T-helper 2 cell (primary cell): ENCODE results near the gene DDX27.
"Not testable (repeated sequence)": the region's sequence is repeated elsewhere in the genome, so short reads cannot be mapped to it uniquely, and the experiment has no call there.

Experiments
- DNase-seq, 5 experiments: peaks; one replicate each; pipeline versions ENCODE4 v3.0.0 to v3.0.0-alpha.2; 2012 to 2022
- total RNA-seq, 2 donors: gene quantifications; one replicate each; lab custom pipeline; 2026; lab: John Stamatoyannopoulos, UW

Gene DDX27, protein sequence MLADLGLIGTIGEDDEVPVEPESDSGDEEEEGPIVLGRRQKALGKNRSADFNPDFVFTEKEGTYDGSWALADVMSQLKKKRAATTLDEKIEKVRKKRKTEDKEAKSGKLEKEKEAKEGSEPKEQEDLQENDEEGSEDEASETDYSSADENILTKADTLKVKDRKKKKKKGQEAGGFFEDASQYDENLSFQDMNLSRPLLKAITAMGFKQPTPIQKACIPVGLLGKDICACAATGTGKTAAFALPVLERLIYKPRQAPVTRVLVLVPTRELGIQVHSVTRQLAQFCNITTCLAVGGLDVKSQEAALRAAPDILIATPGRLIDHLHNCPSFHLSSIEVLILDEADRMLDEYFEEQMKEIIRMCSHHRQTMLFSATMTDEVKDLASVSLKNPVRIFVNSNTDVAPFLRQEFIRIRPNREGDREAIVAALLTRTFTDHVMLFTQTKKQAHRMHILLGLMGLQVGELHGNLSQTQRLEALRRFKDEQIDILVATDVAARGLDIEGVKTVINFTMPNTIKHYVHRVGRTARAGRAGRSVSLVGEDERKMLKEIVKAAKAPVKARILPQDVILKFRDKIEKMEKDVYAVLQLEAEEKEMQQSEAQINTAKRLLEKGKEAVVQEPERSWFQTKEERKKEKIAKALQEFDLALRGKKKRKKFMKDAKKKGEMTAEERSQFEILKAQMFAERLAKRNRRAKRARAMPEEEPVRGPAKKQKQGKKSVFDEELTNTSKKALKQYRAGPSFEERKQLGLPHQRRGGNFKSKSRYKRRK
- total RNA-seq, result 149 to 196 reads per million in 2 donors

DNA sequence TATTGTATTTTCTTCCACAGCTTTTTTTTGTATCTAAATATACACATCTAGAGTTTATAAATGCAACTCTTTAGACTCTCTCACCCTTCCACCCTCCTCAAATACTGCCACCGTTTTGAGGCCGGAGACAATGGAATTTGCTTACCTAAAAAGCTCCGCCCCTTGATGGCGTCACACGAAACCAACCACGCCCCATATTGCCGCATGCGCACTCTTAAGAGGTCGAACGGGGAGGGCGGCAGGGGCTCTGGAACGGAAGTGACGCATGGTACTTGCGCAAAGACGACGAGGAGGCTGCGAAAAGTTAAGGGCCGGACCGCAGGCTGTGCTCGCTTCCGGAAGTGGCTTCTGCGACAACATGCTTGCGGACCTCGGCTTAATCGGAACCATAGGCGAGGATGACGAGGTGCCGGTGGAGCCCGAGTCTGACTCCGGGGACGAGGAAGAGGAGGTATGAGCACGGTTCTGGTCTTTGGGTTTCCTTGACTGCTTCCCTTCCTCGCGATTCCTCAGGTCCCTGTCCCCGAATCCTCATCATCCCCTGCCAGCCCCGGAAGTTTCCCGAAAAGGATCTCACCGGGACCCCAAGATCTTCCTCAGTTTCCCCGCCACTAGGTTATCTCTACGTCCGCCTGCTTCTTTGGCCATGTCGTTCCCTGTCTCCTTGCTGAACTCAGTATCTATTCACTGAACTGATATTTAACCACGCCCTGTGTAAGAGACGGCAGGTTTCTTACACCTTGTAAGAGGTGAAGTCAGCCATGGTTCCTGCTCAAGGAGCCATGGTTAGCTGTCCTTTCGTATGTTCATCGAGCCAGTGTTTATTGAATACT lies at the start of gene DDX27:
Gene DDX27, plus strand, starts transcription at position 326 of the 833 bp plus-strand sequence. Its CDS starts 33 bp downstream, at position 359.
- DNase-seq, result peak; percentile 87 to 99 (median 95)

DNA sequence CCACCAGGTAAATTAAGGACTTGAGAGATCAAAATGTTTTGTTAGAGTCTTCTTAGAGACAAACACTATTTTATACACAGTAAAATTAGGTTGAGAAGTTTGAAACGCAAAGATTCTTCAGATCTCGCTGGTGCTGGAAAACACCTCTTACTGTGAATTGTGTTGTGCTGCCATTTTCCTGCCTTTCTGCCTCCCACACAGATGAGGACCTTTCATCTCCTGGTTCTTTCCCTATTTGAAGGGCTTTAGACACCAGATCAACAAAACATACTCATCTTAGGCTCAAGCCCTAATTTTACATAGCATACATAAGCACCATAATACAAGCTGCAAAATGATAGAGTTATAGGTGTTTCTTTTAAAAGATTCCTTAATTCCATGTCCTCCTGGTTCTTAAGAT lies 49.7 kb upstream of the DDX27 start:
- no peak for DNase-seq

DNA sequence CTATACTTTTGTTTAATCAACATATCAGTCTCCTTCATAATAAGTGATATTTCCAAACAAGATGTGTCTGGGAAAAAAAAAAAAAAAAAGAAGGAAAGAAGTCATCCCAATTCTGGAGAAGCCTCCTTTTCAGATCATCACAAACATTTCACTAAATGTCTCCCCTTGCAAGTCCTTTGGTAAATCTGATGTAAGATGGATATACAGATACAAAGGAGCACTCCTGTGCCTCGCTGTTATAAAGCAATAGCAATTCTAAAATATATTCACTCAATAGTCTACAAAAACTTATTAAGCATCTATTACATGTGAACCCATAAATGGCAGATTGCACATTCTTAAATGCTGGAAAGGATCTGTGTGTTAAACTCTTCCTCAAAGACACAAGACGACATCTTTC lies 48.5 kb upstream of the DDX27 start:
- DNase-seq, result no peak

DNA sequence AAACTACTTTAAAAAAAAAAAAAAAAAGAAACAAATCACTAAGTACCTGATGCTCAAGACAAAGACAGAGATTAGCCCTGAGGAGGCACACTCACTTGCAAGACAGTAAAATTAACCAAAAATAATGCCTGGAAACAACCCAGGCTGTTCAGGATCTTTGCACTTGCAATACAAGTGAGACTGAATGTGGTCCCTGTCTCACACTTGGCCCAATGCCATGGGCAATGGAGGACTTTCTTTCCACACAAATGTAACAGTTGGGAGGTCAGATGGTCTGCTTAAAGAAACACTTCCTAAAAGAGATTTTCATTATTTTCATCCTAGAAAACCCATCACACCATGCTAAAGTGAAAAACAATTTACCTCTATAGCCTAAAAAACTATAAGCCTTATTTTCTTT lies 47.3 kb upstream of the DDX27 start:
- no peak for DNase-seq

DNA sequence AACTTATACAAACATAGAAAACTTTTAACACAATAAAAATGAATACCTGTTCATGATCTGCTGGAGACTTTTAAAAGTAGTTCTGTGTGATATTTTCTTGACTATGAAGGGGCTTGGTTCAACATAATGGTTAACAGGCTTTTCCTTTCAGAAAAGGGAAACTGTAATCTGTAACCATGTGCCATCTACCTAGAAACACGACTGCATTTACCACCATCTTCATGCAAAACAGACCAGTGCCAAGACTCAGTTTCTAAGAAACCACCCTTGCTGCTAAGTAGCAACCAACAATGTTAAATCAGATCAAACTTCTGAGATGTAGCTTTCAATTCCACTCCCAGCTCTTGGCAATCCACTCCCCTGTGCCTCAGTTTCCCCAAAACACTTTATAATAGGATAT lies 46.8 kb upstream of the DDX27 start:
- no peak for DNase-seq

DNA sequence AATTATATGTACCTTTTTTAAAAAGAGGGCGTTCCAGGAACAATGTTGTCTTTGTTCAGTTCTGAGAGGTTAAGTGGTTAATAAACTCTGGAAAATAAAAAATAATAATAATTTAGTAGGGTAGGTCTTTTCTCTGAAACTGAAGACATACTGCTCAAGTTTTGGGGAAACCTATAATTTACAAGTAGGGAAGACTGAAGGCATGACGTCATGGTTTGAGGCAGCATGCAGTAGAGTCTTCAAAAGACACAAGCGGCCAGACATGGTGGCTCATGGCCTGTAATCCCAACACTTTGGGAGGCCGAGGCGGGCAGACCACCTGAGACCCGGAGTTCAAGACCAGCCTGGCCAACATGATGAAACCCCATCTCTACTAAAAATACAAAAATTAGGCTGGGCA lies 45.0 kb upstream of the DDX27 start:
- DNase-seq, result no peak

DNA sequence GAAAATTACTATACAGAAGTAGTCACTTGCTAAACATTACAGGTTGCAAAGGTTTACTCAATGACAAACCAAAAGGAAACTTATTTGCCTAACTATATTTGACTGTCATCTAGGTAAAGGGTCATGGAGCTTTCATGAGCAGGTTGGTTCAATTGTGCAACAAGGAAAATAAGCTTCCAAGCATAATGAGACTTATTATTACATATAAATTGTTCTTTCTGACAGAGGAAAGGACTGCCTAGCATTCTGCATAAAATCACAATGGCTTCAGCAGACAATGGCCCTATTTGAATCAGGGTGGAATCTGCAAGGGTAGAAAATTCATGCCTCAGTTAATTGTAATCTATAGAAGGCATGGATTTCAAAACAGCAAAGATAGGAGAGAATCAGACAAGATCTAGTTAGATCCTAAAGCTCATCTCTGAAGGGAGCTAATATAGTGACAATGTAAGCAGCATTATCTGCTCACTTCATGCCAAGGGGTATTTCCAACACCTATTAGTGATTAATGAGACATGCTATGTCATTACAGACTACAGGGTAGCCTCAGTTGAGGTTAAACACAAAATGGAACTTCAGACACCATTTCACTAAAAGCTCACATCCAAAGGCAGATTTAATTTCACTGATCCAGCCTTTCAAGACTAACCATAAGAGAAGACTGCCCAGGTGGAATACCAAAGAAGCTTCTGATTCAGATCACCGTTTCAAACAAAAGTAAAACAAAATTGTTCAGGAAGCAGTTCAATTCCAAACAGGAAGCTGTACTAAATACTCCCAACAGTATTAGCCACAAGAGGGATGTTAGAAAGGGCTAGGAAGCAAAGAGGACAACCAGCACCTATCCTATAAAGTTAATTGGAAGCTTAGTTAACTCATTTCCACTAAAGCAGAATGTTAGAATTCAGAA lies 39.6 kb upstream of the DDX27 start:
- DNase-seq, result no peak

DNA sequence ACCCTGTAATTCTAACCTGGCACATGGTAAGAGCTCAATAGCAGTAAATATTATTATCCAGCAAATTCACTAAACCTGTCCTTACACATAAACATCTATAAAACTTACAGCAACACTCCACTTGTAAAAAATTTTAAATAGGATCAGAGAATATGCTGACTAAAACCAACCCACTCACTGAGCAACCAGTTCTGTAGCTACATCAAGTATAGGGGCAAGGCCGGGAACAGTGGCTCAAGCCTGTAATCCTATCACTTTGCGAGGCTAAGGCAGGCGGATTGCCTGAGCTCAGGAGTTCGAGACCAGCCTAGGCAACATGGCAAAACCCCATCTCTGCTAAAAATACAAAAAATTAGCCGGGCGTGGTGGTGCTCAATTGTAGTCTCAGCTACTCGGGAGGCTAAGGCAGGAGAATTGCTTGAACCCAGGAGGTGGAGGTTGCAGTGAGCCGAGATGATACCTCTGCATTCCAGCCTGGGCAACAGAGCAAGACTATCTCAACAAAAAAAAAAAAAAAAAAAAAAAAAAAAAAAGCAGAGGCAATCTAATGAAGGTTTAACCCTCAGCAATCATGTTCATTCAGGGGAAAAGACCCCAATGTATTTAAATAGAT lies 37.8 kb upstream of the DDX27 start:
- DNase-seq, result no peak

DNA sequence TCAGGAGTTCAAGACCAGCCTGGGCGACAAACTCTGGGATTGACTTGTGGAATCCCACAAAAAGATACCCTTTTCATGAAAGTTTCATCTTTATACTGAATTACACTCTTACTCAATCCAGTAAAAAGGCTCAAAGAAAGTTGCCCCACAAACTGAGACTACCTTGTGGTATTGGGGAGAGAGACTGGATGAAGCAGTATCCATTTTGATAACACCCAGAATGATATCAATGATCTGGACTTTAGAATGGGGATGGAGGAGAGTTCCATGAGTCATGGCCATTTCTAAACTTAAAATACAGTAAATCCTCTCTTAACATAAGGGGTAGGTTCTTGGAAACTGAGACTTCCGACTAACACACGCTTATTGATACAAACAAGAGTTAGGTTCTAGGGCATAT lies 35.8 kb upstream of the DDX27 start:
- DNase-seq, result no peak

DNA sequence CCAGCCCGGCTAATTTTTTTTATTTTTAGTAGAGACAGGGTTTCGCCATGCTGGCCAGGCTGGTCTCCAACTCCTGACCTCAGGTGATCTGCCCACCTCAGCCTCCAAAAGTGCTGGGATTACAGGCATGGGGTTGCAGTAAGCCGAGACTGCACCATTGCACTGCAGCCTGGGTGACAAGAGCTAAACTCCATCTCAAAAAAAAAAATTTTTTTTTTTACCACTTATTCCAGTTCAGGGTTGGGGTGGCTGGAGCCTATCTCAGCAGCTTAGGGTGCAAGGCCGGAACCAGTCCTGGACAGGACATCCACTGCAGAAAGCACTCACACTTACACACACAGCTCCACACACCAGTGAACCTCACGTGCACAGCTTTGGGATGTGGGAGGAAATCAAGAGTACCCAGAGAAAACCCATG lies 35.1 kb upstream of the DDX27 start:
- DNase-seq, result not testable (repeated sequence)

DNA sequence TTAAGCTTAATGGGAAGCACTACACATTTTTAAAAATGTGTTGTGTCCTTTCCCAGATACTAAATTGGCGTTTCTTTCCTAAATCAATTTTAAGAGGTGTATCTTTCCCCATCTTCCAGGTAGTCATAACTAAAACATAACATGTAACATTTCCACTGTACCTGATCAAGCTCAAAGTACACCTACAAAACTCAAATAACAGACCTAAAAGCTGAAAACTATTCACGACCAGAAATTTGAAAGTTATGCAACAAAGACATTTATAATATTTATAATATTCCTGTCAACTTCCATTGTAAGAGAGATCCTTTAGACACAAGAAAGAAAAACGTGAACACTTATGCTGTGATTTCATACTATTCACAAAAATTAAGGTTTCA lies 34.5 kb upstream of the DDX27 start:
- no peak for DNase-seq

DNA sequence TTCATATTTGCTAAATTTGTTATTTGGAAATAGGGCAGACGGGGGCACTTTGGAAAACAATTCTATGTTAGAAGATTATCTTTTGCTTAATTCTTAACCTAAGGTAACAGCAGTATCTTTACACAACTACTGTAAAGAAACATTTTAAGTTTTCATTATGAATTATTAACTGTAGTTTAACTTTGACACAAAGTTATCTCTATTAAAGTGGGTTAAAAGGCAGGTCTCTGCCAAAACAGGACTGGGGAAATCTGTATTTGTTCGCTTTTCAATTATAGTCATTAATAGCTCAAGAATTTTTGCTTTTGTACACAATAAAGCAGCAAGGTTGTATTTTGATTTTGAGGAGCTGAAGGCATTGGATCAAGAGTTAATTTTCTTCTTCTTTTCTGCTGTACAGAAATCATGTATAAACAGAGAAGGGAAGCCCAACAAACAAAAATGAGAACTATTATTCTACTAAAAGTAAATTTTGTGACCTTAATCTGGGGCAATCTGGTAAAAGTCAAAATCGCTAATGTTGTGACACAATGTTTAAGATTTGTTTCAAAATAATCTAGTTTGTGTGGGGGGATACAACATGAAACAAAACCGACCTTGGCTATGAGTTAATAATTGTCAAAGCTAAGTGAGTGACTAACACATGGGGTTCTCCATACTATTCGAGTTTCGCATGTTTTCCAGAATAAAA lies 34.0 kb upstream of the DDX27 start:
- DNase-seq, result no peak

DNA sequence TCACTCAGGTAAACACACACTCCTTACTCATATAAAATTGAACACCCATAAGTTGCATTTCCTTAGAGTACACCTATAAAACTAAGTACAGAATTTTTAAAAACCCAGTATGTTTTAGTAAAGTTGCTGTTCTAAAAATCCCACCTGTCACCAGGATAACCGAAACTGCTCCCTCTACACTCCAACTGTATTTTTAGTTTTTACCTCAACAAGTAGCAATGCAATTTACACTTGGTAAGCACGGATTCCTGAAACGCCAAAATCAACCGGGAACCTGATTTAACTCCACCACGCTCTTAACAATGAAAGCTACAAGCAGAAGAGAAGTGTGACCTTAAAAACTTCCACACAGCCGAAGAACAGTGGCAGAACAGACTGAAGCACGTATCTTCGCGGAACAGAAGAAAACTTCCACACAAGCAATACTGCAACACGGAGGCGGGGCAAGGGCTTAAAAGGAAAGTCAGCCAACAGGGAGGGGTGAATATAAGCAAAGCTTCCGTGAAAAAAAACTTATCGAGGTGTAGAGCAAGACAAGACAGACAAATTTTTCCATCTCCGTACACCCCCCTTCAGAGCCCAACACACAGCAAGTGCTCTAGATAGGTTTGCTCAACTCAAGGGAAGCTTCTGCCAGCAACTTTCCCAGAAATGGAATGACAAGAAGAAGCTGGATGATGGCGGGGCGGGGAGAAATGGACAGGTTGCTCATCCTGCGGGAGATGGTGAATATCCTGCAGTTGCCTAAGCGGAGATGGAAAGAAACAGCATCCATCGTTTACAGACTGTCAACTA lies 32.5 kb upstream of the DDX27 start:
- DNase-seq, result peak in 4 of 5 experiments; percentile 49 to 80 (median 52)

DNA sequence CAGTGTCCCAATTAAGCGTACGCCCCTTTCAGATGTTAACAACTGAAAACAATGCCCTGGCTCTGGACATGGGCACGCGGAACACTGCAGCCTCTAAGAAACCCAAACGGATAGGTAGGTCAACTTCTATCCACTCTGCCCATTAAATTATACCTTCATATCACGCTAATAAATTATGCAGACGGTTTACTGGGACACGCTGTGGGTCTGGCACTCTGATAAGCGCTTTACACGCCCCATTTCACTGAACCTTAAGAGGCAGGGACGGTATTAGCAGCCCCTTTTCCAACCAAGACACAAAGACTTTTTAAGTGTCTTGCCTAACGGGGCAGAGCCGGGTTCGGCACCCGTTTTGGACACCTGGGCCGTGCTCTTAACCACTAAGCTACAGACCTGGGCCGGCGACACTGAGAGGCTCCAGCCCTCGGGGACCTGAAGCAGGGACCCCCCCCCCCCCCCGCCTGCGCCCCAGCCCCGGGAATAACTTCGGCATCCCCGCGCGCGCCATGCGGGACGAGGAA lies 31.8 kb upstream of the DDX27 start:
- DNase-seq, result peak in 2 of 5 experiments; percentile 8 to 19

DNA sequence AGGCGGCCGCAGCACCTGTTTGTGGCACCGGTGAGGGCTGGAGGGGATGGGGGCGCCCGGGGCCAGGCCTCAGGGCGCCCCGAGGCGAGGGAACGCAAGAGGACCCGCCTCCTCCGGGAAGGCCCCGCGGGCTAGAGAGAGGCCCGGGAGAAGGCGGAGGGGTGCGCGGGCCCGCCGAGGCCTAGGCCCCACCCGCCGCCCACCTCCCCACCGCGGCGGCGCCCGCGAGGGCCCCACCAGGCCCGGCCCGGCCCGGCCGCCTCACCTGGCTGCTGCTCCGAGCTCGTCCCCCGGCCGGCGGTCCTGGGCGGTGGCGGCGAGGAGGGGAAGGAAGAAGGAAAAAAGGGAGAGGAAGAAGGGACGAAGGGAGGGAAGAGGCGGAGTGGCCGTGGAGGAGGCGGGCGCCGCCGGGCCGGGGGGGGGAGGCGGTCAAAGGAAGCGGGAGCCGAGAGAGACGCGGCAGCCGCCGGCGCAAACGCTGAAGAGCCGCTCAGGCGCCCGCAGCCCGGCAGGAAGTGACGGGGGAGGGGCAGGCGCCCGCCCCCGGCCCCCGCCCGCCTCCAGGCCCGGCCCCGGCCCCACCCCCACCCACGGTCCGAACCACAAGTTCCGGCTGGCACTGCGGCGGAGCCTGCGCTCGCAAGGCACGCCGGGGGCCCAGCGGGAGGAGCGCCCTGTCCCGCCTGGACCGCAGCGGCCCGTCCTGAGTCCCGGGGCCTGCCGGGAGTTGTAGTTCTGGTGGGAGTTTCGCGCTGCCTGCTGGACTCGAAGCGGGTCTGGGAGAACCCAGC lies 31.2 kb upstream of the DDX27 start, which contains the start of gene STAU1:
Gene STAU1, minus strand, starts transcription at position 484 of the 791 bp plus-strand sequence. CDS start 22,133 bp downstream, outside the sequence.
- peak; percentile 88 to 98 (median 91) for DNase-seq

DNA sequence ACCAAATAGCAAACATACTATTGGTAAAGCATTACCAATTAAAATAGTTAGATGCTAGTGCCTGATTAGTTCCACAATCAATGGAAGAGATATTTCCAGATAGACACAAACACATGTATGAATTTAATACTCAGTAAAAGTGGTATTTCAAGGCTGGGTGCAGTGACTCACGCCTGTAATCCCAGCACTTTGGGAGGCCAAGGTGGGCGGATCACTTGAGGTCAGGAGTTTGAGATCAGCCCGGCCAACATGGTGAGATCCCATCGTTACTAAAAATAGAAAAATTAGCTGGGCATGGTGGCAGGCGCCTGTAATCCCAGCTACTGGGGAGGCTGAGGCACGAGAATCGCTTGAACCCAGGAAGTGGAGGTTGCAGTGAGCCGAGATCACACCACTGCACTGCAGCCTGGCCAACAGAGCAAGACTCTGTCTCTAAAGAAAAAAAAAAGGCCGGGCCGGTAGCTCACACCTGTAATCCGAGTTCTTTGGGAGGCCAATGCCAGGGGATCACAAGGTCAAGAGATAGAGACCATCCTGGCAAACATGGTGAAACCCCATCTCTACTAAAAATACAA lies 26.2 kb upstream of the DDX27 start:
- not testable (repeated sequence) for DNase-seq

DNA sequence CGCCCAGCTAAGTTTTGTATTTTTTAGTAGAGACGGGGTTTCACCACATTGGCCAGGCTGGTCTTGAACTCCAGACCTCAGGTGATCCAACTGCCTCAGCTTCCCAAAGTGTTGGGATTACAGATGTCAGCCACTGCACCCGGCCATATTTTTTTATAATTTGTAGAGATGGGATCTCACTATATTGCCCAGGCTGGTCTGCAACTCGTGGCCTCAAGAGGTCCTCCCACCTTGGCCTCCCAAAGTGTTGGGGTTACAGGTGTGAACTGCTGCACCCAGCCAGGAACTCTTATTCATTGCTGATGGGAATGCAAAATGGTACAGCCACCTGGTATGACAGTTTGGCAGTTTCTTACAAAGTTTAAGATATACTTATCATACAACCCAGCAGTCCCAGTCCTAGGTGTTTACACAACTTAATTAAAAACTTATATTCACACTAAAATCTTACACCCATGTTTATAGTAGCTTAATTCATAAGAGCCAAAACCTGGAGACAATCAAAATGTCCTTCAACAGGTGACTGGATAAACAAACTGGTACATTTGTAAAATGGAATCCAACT lies 19.4 kb upstream of the DDX27 start:
- no peak for DNase-seq

DNA sequence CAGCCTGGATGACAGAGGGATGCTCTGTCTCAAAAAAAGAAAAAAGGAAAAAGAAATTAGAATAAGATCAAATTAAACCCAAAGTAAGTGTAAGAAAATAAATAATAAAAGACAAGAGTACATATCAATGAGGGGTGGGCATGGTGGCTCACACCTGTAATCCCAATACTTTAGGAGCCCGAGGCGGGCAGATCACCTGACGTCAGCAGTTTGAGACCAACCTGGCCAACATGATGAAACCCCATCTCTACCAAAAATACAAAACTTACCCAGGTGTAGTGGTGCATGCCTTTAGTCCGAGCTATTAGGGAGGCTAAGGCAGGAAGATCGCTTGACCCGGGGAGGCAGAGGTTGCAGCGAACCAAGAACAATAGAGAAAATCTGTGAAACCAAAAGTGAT lies 16.2 kb upstream of the DDX27 start:
- no peak for DNase-seq
